Smooth muscle cell (in vitro differentiated cells): ENCODE results near the gene ANK3. TPM values are rescaled to one million over a fixed set of nuclear protein-coding genes. Genes with fewer than 3 reads are reported as not detected.

Experiments used
- DNase-seq: peaks from one replicate; lab custom pipeline; 2025; ENCODE audit not compliant: unreplicated experiment; lab: John Stamatoyannopoulos, UW
- H2AFZ ChIP-seq: fragments of 200-600 bp; sonication (generic); 2 replicates; pipeline ENCODE4 v1.6.0; 2016; ENCODE audit warnings: antibody characterized with exemption, low read depth, mild to moderate bottlenecking
- H3F3A ChIP-seq: fragments of 200-600 bp; sonication (generic); 2 replicates; pipeline ENCODE4 v1.6.0; 2017; ENCODE audit warnings: antibody characterized with exemption, low read depth
- H3K27ac ChIP-seq: fragments of 200-600 bp; sonication (generic); 2 replicates; pipeline ENCODE4 v1.5.1; 2016; ENCODE audit warnings: low read depth, mild to moderate bottlenecking
- H3K27me3 ChIP-seq: fragments of 200-600 bp; sonication (generic); 2 replicates; pipeline ENCODE4 v1.6.1; 2016; ENCODE audit warnings: low read depth, mild to moderate bottlenecking
- H3K36me3 ChIP-seq: fragments of 200-600 bp; sonication (generic); 2 replicates; pipeline ENCODE4 v1.5.1; 2016; ENCODE audit warnings: low read depth
- H3K4me1 ChIP-seq: fragments of 200-600 bp; sonication (generic); 2 replicates; pipeline ENCODE4 v1.5.1; 2016; ENCODE audit warnings: low read depth
- H3K4me2 ChIP-seq: fragments of 200-600 bp; sonication (generic); 2 replicates; pipeline ENCODE4 v1.6.0; 2016; ENCODE audit warnings: mild to moderate bottlenecking
- H3K4me3 ChIP-seq: fragments of 200-600 bp; sonication (generic); 2 replicates; pipeline ENCODE4 v1.5.1; 2016; ENCODE audit warnings: mild to moderate bottlenecking
- H3K79me2 ChIP-seq: fragments of 200-600 bp; sonication (generic); 2 replicates; pipeline ENCODE4 v1.6.0; 2016; ENCODE audit warnings: low read depth, mild to moderate bottlenecking
- H3K9ac ChIP-seq: fragments of 200-600 bp; sonication (generic); 2 replicates; pipeline ENCODE4 v1.6.0; 2016; ENCODE audit warnings: low read depth
- H3K9me3 ChIP-seq: fragments of 200-600 bp; sonication (generic); replicated peaks from 2 replicates; pipeline ENCODE4 v1.5.1; 2016; ENCODE audit warnings: low read depth
- H4K20me1 ChIP-seq: fragments of 200-600 bp; sonication (generic); 2 replicates; pipeline ENCODE4 v1.6.0; 2016; ENCODE audit warnings: low read depth
- WGBS: methylation state at CpG from one replicate; pipeline ENCODE4 v1.1.7; 2016; ENCODE audit warnings: low lambda C conversion rate; 5-methylcytosine and 5-hydroxymethylcytosine counted together
- polyA plus RNA-seq: library from polyadenylated mRNA; unstranded; fragments of >200 nt; fragmentation: Nextera tagmentation; extraction: Ambion mirVana; gene quantifications from 2 replicates; pipeline ENCODE4 v1.2.1, GENCODE V29; 2016
- total RNA-seq: library from RNA; depleted of rRNA; stranded (reverse); fragments of >200 nt; gene quantifications from 2 replicates; pipeline ENCODE4 v1.2.3, GENCODE V29; 2014
- TF ChIP-seq, protein P1 (sequence below): fragments of 200-600 bp; sonication (generic); IDR thresholded peaks from 2 replicates; pipeline ENCODE4 v1.5.1; 2017; ENCODE audit warnings: borderline replicate concordance, mild to moderate bottlenecking, antibody characterized with exemption; ENCODE audit not compliant: insufficient read depth, poor library complexity, severe bottlenecking

Gene ANK3
- total and polyA plus RNA-seq, 2 experiments from 2014 or later: 28.2 to 85.5 TPM

GRCh38 chr10:60299961-60300883, 89.5 kb downstream of the ANK3 start:
- Histone ChIP-seq H3K79me2 (peaks cover 2% of the 10 kb centered on the region), H3K27ac (peak overlapping the region; percentile 87), H3F3A (peaks cover 2% of the 10 kb centered on the region), H3K27me3 (no peaks in the 10 kb centered on the region), H2AFZ (peak overlapping the region; percentile 25), H3K9me3 (no peaks in the 10 kb centered on the region), H3K4me3 (peak overlapping the region; percentile 8), H3K4me1 (peaks cover 18% of the 10 kb centered on the region), H4K20me1 (no peaks in the 10 kb centered on the region), H3K9ac (peak overlapping the region; percentile 21), H3K4me2 (peak overlapping the region; percentile 77), H3K36me3 (no peaks in the 10 kb centered on the region)
- TF ChIP-seq, protein P1, sequence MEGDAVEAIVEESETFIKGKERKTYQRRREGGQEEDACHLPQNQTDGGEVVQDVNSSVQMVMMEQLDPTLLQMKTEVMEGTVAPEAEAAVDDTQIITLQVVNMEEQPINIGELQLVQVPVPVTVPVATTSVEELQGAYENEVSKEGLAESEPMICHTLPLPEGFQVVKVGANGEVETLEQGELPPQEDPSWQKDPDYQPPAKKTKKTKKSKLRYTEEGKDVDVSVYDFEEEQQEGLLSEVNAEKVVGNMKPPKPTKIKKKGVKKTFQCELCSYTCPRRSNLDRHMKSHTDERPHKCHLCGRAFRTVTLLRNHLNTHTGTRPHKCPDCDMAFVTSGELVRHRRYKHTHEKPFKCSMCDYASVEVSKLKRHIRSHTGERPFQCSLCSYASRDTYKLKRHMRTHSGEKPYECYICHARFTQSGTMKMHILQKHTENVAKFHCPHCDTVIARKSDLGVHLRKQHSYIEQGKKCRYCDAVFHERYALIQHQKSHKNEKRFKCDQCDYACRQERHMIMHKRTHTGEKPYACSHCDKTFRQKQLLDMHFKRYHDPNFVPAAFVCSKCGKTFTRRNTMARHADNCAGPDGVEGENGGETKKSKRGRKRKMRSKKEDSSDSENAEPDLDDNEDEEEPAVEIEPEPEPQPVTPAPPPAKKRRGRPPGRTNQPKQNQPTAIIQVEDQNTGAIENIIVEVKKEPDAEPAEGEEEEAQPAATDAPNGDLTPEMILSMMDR: no peak
- no peak for DNase-seq
- WGBS: 39% methylated on average over 11 of the region's 11 CpGs

DNA sequence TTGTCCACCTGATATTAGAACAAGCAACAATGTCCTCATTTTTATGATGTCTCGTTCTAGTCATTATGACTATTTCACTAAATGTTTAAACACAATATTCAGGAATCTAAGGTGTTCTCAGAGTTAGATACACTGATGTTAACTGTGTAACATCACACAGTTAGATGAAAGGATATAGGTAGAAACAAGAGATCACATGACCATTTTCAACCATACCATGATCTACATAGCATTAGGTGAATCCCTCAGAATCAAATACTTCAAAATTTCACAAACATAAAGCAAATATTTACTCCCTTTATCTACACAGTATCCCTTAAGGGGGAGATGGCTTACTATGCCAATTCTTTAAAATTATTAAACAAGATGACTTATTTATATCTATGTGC, 90.3 kb downstream of the ANK3 start:
- DNase-seq: no peak
- Histone ChIP-seq H3K27ac (peak overlapping the region; percentile 87), H3K4me2 (peak overlapping the region; percentile 77), H3K36me3 (no peaks in the 10 kb centered on the region), H3F3A (no peaks in the 10 kb centered on the region), H4K20me1 (no peaks in the 10 kb centered on the region), H2AFZ (no peak overlapping the region), H3K4me1 (peaks cover 15% of the 10 kb centered on the region), H3K27me3 (no peaks in the 10 kb centered on the region), H3K9ac (no peak overlapping the region), H3K4me3 (peak overlapping the region; percentile 8), H3K79me2 (peaks cover 2% of the 10 kb centered on the region), H3K9me3 (no peaks in the 10 kb centered on the region)
- TF ChIP-seq, protein P1: no peak
- 98% methylated on average over 1 of the region's 1 CpG for WGBS

GRCh38 chr10:60298408-60299389, 91.0 kb downstream of the ANK3 start:
- TF ChIP-seq, protein P1: no peak
- H4K20me1 ChIP-seq: no peaks in the 10 kb centered on the region
- H3F3A ChIP-seq: no peaks in the 10 kb centered on the region
- peak overlapping the region; percentile 77 for H3K4me2 ChIP-seq
- DNase-seq: no peak
- peak overlapping the region; percentile 87 for H3K27ac ChIP-seq
- H3K36me3 ChIP-seq: no peaks in the 10 kb centered on the region
- H3K27me3 ChIP-seq: no peaks in the 10 kb centered on the region
- no peak overlapping the region for H3K9ac ChIP-seq
- WGBS: 91% methylated on average over 9 of the region's 9 CpGs
- no peak overlapping the region for H3K4me3 ChIP-seq
- H3K9me3 ChIP-seq: no peaks in the 10 kb centered on the region
- H3K4me1 ChIP-seq: peaks cover 19% of the 10 kb centered on the region
- H3K79me2 ChIP-seq: peaks cover 2% of the 10 kb centered on the region
- H2AFZ ChIP-seq: no peak overlapping the region
